ENCODE measurements around the gene TBCE. TPM values are rescaled to one million over a fixed set of nuclear protein-coding genes. Genes with fewer than 3 reads are reported as not detected.
A peak's percentile ranks its signal among the peaks of the same experiment; 100 is the strongest.

The TBCE gene
- total and polyA plus RNA-seq, 2 experiments from 2014 or later: 21.5 to 43.9 TPM

DNA sequence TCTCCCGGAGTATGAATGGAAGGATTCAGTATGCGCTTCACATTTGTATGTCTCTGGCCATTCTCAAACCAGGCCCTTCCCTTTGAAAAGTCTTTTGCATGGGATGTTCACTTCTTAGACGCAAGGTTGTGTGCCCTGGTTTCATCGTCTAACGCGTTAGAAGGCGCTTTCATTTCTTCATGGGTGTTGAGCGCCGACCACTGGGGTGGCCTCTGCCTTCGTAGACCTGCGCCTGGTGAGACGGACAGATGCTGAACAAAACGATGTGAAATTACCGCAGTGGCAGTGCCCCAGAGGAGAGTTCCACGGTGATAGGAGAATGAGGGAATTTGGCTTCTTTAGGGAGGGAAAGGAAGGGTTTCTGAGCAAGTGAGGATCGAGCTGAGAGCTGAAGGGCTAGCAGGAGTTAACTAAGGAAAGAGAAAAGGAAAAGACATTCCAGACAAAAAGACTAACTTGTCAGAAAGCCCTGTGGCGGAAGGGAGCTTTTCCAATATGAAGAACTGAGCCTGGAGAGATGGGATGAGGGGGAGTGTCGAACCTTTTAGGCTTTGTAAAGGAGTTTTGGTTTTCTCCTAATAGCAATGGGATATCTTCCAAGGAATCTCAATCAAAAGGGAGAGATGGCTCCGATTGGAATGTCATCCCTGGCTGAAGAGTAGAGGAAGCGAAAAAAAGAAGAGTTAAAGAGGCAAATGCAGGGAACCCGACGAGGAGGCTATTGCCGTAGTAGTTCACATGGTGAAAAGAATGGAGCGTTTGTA is 37.9 kb upstream of the TBCE start:
- Histone ChIP-seq H3K9me2 (replicated peaks; ENCODE audit: insufficient read depth) (no peaks in the 10 kb centered on the region), H4K20me1 (ENCODE audit: insufficient read depth, poor library complexity, severe bottlenecking) (peaks cover 60% of the 10 kb centered on the region), H3K4me3 (peak overlapping the region; percentile 83), H2AFZ (peak overlapping the region; percentile 45), H3K4me2 (peak overlapping the region; percentile 86), H3K36me3 (replicated peaks; ENCODE audit: insufficient read depth, low read depth) (no peaks in the 10 kb centered on the region), H3K9me3 (ENCODE audit: low read depth) (no peaks in the 10 kb centered on the region), H3K79me2 (peaks cover 82% of the 10 kb centered on the region), H3K4me1 (ENCODE audit: insufficient read depth) (peaks cover 38% of the 10 kb centered on the region), H3K27me3 (no peaks in the 10 kb centered on the region), H3K27ac (peak overlapping the region; percentile 89)
- DNase-seq (ENCODE audit: low spot score): peak; percentile 64
- WGBS (ENCODE audit: low lambda C conversion rate, missing lambda C conversion rate): 1% methylated on average over 24 of the region's 24 CpGs
- TF ChIP-seq EZH2phosphoT487 (IDR thresholded peaks at IDR 0.05; ENCODE audit: low read depth, severe bottlenecking, unreplicated experiment): no peak
- TF ChIP-seq, protein P1, sequence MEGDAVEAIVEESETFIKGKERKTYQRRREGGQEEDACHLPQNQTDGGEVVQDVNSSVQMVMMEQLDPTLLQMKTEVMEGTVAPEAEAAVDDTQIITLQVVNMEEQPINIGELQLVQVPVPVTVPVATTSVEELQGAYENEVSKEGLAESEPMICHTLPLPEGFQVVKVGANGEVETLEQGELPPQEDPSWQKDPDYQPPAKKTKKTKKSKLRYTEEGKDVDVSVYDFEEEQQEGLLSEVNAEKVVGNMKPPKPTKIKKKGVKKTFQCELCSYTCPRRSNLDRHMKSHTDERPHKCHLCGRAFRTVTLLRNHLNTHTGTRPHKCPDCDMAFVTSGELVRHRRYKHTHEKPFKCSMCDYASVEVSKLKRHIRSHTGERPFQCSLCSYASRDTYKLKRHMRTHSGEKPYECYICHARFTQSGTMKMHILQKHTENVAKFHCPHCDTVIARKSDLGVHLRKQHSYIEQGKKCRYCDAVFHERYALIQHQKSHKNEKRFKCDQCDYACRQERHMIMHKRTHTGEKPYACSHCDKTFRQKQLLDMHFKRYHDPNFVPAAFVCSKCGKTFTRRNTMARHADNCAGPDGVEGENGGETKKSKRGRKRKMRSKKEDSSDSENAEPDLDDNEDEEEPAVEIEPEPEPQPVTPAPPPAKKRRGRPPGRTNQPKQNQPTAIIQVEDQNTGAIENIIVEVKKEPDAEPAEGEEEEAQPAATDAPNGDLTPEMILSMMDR (IDR thresholded peaks at IDR 0.05; ENCODE audit: poor library complexity): peak; percentile 32
- peak; percentile 32 for TF ChIP-seq EZH2 (IDR thresholded peaks at IDR 0.05; ENCODE audit: borderline replicate concordance)

DNA sequence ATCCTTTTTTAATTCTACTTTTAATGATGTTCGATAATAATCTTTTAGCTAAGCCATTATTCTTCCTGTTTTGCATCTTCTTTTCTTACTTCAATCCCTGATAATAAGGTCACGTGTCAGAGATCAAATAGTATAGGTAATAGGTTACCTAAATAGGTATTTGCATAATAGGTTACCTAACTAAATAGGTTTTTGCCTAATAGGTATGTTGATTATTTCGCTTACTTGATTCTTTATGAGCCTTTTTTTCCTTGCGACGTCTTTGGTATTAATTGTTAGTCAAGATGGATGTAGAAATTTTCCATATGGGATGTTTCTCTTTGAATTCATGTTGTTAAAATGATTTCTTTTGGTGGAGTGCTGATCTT is 36.3 kb upstream of the TBCE start:
- no peak overlapping the region for H2AFZ ChIP-seq
- H3K4me2 ChIP-seq: peak overlapping the region; percentile 86
- no peak for DNase-seq (ENCODE audit: low spot score)
- H3K4me1 ChIP-seq (ENCODE audit: insufficient read depth): peaks cover 23% of the 10 kb centered on the region
- H3K9me2 ChIP-seq (replicated peaks; ENCODE audit: insufficient read depth): no peaks in the 10 kb centered on the region
- H4K20me1 ChIP-seq (ENCODE audit: insufficient read depth, poor library complexity, severe bottlenecking): peaks cover 50% of the 10 kb centered on the region
- peak overlapping the region; percentile 89 for H3K27ac ChIP-seq
- no peak for TF ChIP-seq EZH2 (IDR thresholded peaks at IDR 0.05; ENCODE audit: borderline replicate concordance)
- TF ChIP-seq, protein P1 (IDR thresholded peaks at IDR 0.05; ENCODE audit: poor library complexity): no peak
- TF ChIP-seq EZH2phosphoT487 (IDR thresholded peaks at IDR 0.05; ENCODE audit: low read depth, severe bottlenecking, unreplicated experiment): no peak
- WGBS (ENCODE audit: low lambda C conversion rate, missing lambda C conversion rate): 89% methylated on average over 5 of the region's 5 CpGs
- H3K36me3 ChIP-seq (replicated peaks; ENCODE audit: insufficient read depth, low read depth): no peaks in the 10 kb centered on the region
- no peaks in the 10 kb centered on the region for H3K27me3 ChIP-seq
- H3K9me3 ChIP-seq (ENCODE audit: low read depth): no peaks in the 10 kb centered on the region
- peaks cover 82% of the 10 kb centered on the region for H3K79me2 ChIP-seq
- peak overlapping the region; percentile 3 for H3K4me3 ChIP-seq

DNA sequence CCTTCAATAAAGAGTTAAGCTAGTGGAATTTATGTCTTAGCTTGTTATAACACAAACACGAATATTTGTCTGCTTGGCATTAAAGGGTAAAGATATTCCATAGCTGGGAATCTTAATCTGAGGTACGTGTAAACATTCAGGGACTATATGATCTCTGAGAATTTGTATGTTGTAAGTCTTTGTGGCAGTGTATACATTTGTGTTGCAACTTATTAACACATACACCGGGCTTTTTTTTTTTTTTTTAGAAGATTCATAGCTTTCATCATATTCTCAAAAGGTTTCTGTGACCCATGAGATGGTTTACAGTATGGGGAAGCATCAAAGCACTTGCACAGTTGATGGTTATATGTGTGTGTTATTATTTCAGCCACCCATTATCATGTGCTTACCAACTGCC is 35.8 kb upstream of the TBCE start:
- no peak overlapping the region for H3K27ac ChIP-seq
- H3K9me3 ChIP-seq (ENCODE audit: low read depth): no peaks in the 10 kb centered on the region
- 58% methylated on average over 3 of the region's 3 CpGs for WGBS (ENCODE audit: low lambda C conversion rate, missing lambda C conversion rate)
- H3K27me3 ChIP-seq: no peaks in the 10 kb centered on the region
- peak overlapping the region; percentile 86 for H3K4me2 ChIP-seq
- peaks cover 82% of the 10 kb centered on the region for H3K79me2 ChIP-seq
- H4K20me1 ChIP-seq (ENCODE audit: insufficient read depth, poor library complexity, severe bottlenecking): peaks cover 48% of the 10 kb centered on the region
- no peak overlapping the region for H3K4me3 ChIP-seq
- TF ChIP-seq, protein P1 (IDR thresholded peaks at IDR 0.05; ENCODE audit: poor library complexity): no peak
- TF ChIP-seq EZH2phosphoT487 (IDR thresholded peaks at IDR 0.05; ENCODE audit: low read depth, severe bottlenecking, unreplicated experiment) (no peak), EZH2 (IDR thresholded peaks at IDR 0.05; ENCODE audit: borderline replicate concordance) (no peak)
- H2AFZ ChIP-seq: no peak overlapping the region
- peaks cover 18% of the 10 kb centered on the region for H3K4me1 ChIP-seq (ENCODE audit: insufficient read depth)
- no peaks in the 10 kb centered on the region for H3K9me2 ChIP-seq (replicated peaks; ENCODE audit: insufficient read depth)
- DNase-seq (ENCODE audit: low spot score): no peak
- no peaks in the 10 kb centered on the region for H3K36me3 ChIP-seq (replicated peaks; ENCODE audit: insufficient read depth, low read depth)

Measured in hepatocyte (in vitro differentiated cells).